GM10266 (cell line): ENCODE results near the gene SAG.

ENCODE experiments used
- DNase-seq: peaks from one replicate; pipeline ENCODE4 v3.0.0; 2012; ENCODE audit errors: extremely low spot score
- CTCF ChIP-seq: IDR thresholded peaks from 2 replicates; pipeline ENCODE4 v1.5.1; 2012; ENCODE audit warnings: mild to moderate bottlenecking, low read depth; ENCODE audit not compliant: control insufficient read depth, insufficient read depth; ENCODE audit errors: missing control alignments

SAG gene

DNA sequence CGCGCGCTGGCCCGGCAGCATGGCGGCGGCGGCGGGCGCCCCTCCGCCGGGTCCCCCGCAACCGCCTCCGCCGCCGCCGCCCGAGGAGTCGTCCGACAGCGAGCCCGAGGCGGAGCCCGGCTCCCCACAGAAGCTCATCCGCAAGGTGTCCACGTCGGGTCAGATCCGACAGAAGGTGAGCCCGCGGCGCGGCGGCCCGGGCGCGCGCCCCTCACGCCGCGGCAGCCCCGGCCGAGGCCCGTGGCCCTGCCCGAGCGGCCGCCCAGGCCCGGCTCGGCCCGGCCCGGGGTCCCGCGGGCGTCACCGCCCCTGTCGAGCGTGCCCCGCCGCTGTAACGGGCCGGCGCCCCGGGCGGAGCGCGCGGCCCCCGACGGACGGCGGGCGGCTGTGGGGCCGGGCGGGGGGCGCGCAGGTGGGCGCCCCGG is 46.9 kb downstream of the SAG start:
- no peak for TF ChIP-seq CTCF
- DNase-seq = peak; percentile 40

DNA sequence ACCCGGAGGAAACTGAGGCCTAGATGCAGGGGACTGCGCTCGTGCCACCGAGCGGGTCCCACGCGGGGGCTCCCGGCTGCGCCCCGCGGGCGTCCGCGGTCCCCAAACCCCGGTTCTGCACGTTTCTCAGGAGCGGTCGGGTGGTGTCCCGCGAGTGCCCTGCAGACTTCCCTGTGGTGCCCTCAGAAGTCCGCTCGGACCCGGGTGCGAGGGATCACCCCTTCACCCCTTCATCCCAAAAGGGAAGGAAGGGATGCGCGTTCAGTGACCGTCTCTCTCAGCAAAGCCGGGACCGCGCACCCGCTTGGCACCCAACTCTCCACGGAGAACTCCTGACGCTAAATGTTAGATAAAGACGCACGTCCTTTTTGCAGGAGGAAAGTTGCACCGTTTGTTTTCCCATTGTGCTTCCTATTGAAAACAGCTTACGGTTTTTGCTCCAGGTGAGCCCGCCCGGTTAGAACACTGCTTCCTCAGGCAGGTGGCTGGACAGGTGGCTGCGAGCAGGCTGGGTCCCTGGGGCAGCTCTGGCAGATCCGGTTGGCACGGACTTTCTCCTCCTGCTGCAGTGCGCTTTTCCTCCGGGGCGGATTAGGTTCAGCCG is 47.5 kb downstream of the SAG start:
- peak; percentile 38 for DNase-seq

DNA sequence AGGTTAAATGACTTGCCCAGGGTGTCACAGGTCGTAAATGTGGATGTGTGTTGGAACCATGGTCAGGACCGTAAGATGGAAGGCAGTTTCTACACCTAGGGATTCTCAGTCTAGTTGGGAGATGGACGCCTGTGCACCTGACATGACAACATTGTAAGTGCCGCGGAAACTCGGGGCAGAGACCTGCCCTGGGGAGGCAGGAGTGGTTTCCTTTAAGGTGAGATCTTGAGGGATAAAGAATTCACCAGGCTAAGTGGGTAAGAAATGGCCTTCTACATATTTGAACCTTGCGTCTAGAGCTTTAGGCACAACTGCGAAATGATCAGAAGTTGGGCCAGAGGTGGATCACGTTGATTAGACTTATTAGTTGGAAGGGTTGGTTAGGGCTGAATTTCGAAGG is 48.3 kb downstream of the SAG start:
- DNase-seq = no peak
- TF ChIP-seq CTCF = no peak

More for the DNA sequence above, 47.5 kb downstream of the SAG start:
- TF ChIP-seq CTCF = no peak

- no peak for TF ChIP-seq CTCF
These were observed 49.1 kb downstream of the SAG start for GRCh38 chr2:233356546-233357308.

GRCh38 chr2:233358335-233358734 is 50.7 kb downstream of the SAG start:
- peak; percentile 31 for DNase-seq
- TF ChIP-seq CTCF = no peak

More at GRCh38 chr2:233356546-233357308, 49.1 kb downstream of the SAG start:
- no peak for DNase-seq

DNA sequence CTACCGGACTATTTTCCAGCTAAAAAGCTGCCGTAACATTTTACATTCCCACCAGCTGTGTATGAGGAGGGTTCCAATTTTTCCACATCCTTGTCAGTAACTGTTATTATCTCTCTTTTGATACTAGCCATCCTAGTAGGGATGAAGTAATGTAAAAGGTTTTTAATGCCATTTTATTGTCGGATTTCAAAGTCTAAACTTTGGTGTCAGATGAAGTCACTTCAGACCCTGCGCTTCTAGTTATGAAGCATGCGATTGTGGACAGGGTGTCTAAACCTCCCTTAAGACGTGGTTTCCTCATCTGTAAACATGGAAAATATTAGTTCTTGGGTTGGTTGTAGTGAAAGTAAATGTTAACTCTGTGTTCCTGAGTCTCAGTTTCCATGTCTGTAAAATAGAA is 51.3 kb downstream of the SAG start:
- no peak for DNase-seq

More for the DNA sequence above, 51.3 kb downstream of the SAG start:
- TF ChIP-seq CTCF = no peak
